Aorta (tissue), 5 donors: Measurements from ENCODE around the gene ERC2. TPM values are rescaled to one million over a fixed set of nuclear protein-coding genes. Genes with fewer than 3 reads are reported as not detected.

Source experiments
- ATAC-seq: fragments of 200-7000 bp; cut with Tn5 transposase; one replicate; pipeline ENCODE4 v1.9.1; 2022; ENCODE audit warnings: moderate library complexity; ENCODE audit not compliant: low FRiP score
- DNase-seq, 2 donors: peaks; one replicate each; pipeline ENCODE4 v3.0.0-alpha.2; 2020
- H3K27ac ChIP-seq, 2 donors: one replicate each; pipeline ENCODE4 v1.5.1; 2013; ENCODE audit warnings: low read length in 2 of 2, mild to moderate bottlenecking in 2 of 2, moderate library complexity in 2 of 2, control low read depth in 1 of 2, inconsistent platforms in 1 of 2, low read depth in 1 of 2
- H3K27me3 ChIP-seq, 2 donors: one replicate each; pipeline ENCODE4 v1.6.1; 2013; ENCODE audit warnings: control low read depth in 1 of 2, low read length in 1 of 2, mild to moderate bottlenecking in 1 of 2, moderate library complexity in 1 of 2; ENCODE audit not compliant: insufficient read depth in 2 of 2, control insufficient read depth in 1 of 2
- H3K36me3 ChIP-seq, 2 donors: one replicate each; pipeline ENCODE4 v1.6.1; 2013; ENCODE audit warnings: control low read depth in 1 of 2, low read length in 1 of 2, mild to moderate bottlenecking in 1 of 2; ENCODE audit not compliant: insufficient read depth in 2 of 2, control insufficient read depth in 1 of 2
- H3K4me1 ChIP-seq, 2 donors: one replicate each; pipeline ENCODE4 v1.6.1; 2013; ENCODE audit warnings: low read length in 2 of 2, control low read depth in 1 of 2, mild to moderate bottlenecking in 1 of 2, moderate library complexity in 1 of 2; ENCODE audit not compliant: insufficient read depth in 2 of 2, control insufficient read depth in 1 of 2
- H3K4me3 ChIP-seq, 2 donors: one replicate each; pipeline ENCODE4 v1.5.1; 2013; ENCODE audit warnings: low read length in 2 of 2, control low read depth in 1 of 2, mild to moderate bottlenecking in 1 of 2
- H3K9me3 ChIP-seq: one replicate; pipeline ENCODE4 v1.6.1; 2013; ENCODE audit warnings: mild to moderate bottlenecking, low read length; ENCODE audit not compliant: control insufficient read depth
- WGBS, 2 donors: extraction: QIAGEN DNeasy Blood & Tissue Kit; methylation state at CpG; one replicate each; pipeline ENCODE4 v1.1.7; 2013; 5-methylcytosine and 5-hydroxymethylcytosine counted together
- intact Hi-C, 2 donors: fragments of 100-400 bp; cut with DNase I; formaldehyde crosslinking; loops; one replicate each; pipeline versions ENCODE4 v1.14.2 to v1.15.0; 2022
- polyA plus RNA-seq, 2 donors: library from polyadenylated mRNA; stranded (reverse); fragments of 200-250 nt; gene quantifications; one replicate each; pipeline ENCODE4 v1.2.3, GENCODE V29; 2013
- total RNA-seq, 2 donors: library from RNA; stranded (reverse); fragmentation: NEBNext Ultra II Directional; extraction: Animal tissue kit (Norgen Biotek cat#: 25700); gene quantifications; one replicate each; pipeline ENCODE4 v1.2.1, GENCODE V29; 2021
- donor health status: healthy with polysubstance abuse.
- donor health status: Bipolar disorder and iron deficiency.
- donor health status: DM: no; HTN: no; CAD: no.
- donor health status: DM: no; HTN: no; CAD: no.
- donor health status: DM: yes; HTN: yes; CAD: no.

Gene ERC2
- total and polyA plus RNA-seq, 4 donors, result 0.27 to 0.55 TPM; not detected in 2

- 79 to 83% methylated on average over 2 of the region's 2 CpGs for WGBS, 2 donors
- Histone ChIP-seq H3K4me1 (no peaks in the 10 kb centered on the region), H3K27me3 (no peaks in the 10 kb centered on the region), H3K4me3 (no peak overlapping the region), H3K27ac (no peak overlapping the region), H3K36me3 (no peaks in the 10 kb centered on the region), H3K9me3 (no peaks in the 10 kb centered on the region)
- ATAC-seq (no peak), DNase-seq (no peak)
- intact Hi-C loops, result loop anchor here in 1 of 2 donors (10.0 kb wide), 1 partner anchor 364 kb away; no protein-coding TSS in a partner anchor
These were observed 577.2 kb downstream of the ERC2 start for GRCh38 chr3:55891106-55891505.

- peaks cover 0 to 1% of the 10 kb centered on the region in 2 donors for H3K27me3 ChIP-seq
- no peaks in the 10 kb centered on the region for H3K9me3 ChIP-seq
- no peaks in the 10 kb centered on the region for H3K4me1 ChIP-seq
- no peak overlapping the region for H3K4me3 ChIP-seq
- no peak for DNase-seq
- no peak overlapping the region for H3K27ac ChIP-seq
- intact Hi-C loops, result no loop called here
- no peak for ATAC-seq
- WGBS, 2 donors, result 74 to 83% methylated on average over 7 of the region's 7 CpGs
- no peaks in the 10 kb centered on the region for H3K36me3 ChIP-seq
These were observed 579.9 kb downstream of the ERC2 start for GRCh38 chr3:55888282-55888885.

- no peaks in the 10 kb centered on the region for H3K4me1 ChIP-seq
- H3K4me3 ChIP-seq, result no peak overlapping the region
- H3K27ac ChIP-seq, result no peak overlapping the region
- 19% methylated on average over 1 of the region's 1 CpG for WGBS, 2 donors
- no peak for DNase-seq
- peaks cover 0 to 1% of the 10 kb centered on the region in 2 donors for H3K27me3 ChIP-seq
- intact Hi-C loops, result no loop called here
- H3K9me3 ChIP-seq, result no peaks in the 10 kb centered on the region
- H3K36me3 ChIP-seq, result no peaks in the 10 kb centered on the region
- no peak for ATAC-seq
These were observed 582.5 kb downstream of the ERC2 start for GRCh38 chr3:55885721-55886120.

GRCh38 chr3:55884491-55885285 lies 583.6 kb downstream of the ERC2 start:
- Histone ChIP-seq H3K27ac (no peak overlapping the region), H3K9me3 (no peaks in the 10 kb centered on the region), H3K4me1 (no peaks in the 10 kb centered on the region), H3K4me3 (no peak overlapping the region), H3K27me3 (peaks cover 0 to 1% of the 10 kb centered on the region in 2 donors), H3K36me3 (no peaks in the 10 kb centered on the region)
- WGBS, 2 donors, result 34 to 75% methylated on average over 2 of the region's 2 CpGs
- DNase-seq, result no peak
- intact Hi-C loops, result no loop called here
- no peak for ATAC-seq

- Histone ChIP-seq H3K4me3 (no peak overlapping the region), H3K9me3 (no peaks in the 10 kb centered on the region), H3K4me1 (no peaks in the 10 kb centered on the region), H3K27ac (no peak overlapping the region), H3K27me3 (peaks cover 0 to 1% of the 10 kb centered on the region in 2 donors), H3K36me3 (no peaks in the 10 kb centered on the region)
- DNase-seq (no peak), ATAC-seq (no peak)
- WGBS, 2 donors, result 75 to 84% methylated on average over 1 of the region's 1 CpG
- intact Hi-C loops, result no loop called here
These were observed 584.2 kb downstream of the ERC2 start for GRCh38 chr3:55884066-55884465.

GRCh38 chr3:55882006-55882405 lies 586.3 kb downstream of the ERC2 start:
- Histone ChIP-seq H3K9me3 (no peaks in the 10 kb centered on the region), H3K36me3 (no peaks in the 10 kb centered on the region), H3K4me3 (no peak overlapping the region), H3K27ac (no peak overlapping the region), H3K4me1 (no peaks in the 10 kb centered on the region), H3K27me3 (peaks cover 0 to 1% of the 10 kb centered on the region in 2 donors)
- 7 to 63% methylated on average over 2 of the region's 2 CpGs for WGBS, 2 donors
- intact Hi-C loops, result no loop called here
- no peak for ATAC-seq
- no peak for DNase-seq

- DNase-seq (no peak), ATAC-seq (no peak)
- H3K36me3 ChIP-seq, result no peaks in the 10 kb centered on the region
These were observed 587.9 kb downstream of the ERC2 start for GRCh38 chr3:55880357-55880756.

GRCh38 chr3:55879901-55880331 lies 588.4 kb downstream of the ERC2 start:
- WGBS, 2 donors, result 18 to 41% methylated on average over 2 of the region's 2 CpGs

More at GRCh38 chr3:55880357-55880756, 587.9 kb downstream of the ERC2 start:
- H3K4me3 ChIP-seq, result no peak overlapping the region
- no peaks in the 10 kb centered on the region for H3K4me1 ChIP-seq
- no peaks in the 10 kb centered on the region for H3K27me3 ChIP-seq
- H3K9me3 ChIP-seq, result no peaks in the 10 kb centered on the region
- intact Hi-C loops, result no loop called here
- H3K27ac ChIP-seq, result no peak overlapping the region

GRCh38 chr3:55877703-55878102 lies 590.6 kb downstream of the ERC2 start:
- H3K4me3 ChIP-seq, result no peak overlapping the region
- H3K4me1 ChIP-seq, result no peaks in the 10 kb centered on the region
- H3K9me3 ChIP-seq, result no peaks in the 10 kb centered on the region
- no peak for ATAC-seq
- H3K36me3 ChIP-seq, result no peaks in the 10 kb centered on the region
- intact Hi-C loops, result no loop called here
- H3K27me3 ChIP-seq, result no peaks in the 10 kb centered on the region
- no peak overlapping the region for H3K27ac ChIP-seq
- 80 to 81% methylated on average over 4 of the region's 4 CpGs for WGBS, 2 donors
- DNase-seq, result no peak

More at GRCh38 chr3:55879901-55880331, 588.4 kb downstream of the ERC2 start:
- no peak for DNase-seq
- Histone ChIP-seq H3K4me1 (no peaks in the 10 kb centered on the region), H3K27ac (no peak overlapping the region), H3K9me3 (no peaks in the 10 kb centered on the region), H3K4me3 (no peak overlapping the region), H3K27me3 (no peaks in the 10 kb centered on the region), H3K36me3 (no peaks in the 10 kb centered on the region)
- ATAC-seq, result no peak
- intact Hi-C loops, result no loop called here
